ENCODE measurements around the gene IFIT1.
"Not testable (repeated sequence)": the region's sequence is repeated elsewhere in the genome, so short reads cannot be mapped to it uniquely, and the experiment has no call there.

IFIT1 gene

GRCh38 chr10:89403043-89403442 is 10.6 kb downstream of the IFIT1 start:
- Histone ChIP-seq H3K4me1 (ENCODE audit: insufficient read depth, low read length, severe bottlenecking) (no peaks in the 10 kb centered on the region), H3K79me2 (ENCODE audit: insufficient read depth, low read length) (no peaks in the 10 kb centered on the region), H3F3A (ENCODE audit: insufficient read depth, low read length) (no peaks in the 10 kb centered on the region), H3K27me3 (ENCODE audit: insufficient read depth, low read length) (no peaks in the 10 kb centered on the region), H4K20me1 (ENCODE audit: insufficient read depth, low read length) (no peaks in the 10 kb centered on the region), H3K9ac (ENCODE audit: low read length) (no peak overlapping the region), H3K36me3 (ENCODE audit: insufficient read depth, low read length) (no peaks in the 10 kb centered on the region), H3K4me2 (ENCODE audit: low read length) (no peak overlapping the region), H2AFZ (ENCODE audit: low read length) (no peak overlapping the region), H3K27ac (ENCODE audit: low read depth, low read length, poor library complexity, severe bottlenecking) (no peak overlapping the region), H3K4me3 (ENCODE audit: low read depth, low read length, poor library complexity, severe bottlenecking) (no peak overlapping the region), H3K9me2 (ENCODE audit: low read depth, low read length) (no peaks in the 10 kb centered on the region), H3K9me3 (ENCODE audit: low read length) (no peaks in the 10 kb centered on the region)
- TF ChIP-seq, protein P1, sequence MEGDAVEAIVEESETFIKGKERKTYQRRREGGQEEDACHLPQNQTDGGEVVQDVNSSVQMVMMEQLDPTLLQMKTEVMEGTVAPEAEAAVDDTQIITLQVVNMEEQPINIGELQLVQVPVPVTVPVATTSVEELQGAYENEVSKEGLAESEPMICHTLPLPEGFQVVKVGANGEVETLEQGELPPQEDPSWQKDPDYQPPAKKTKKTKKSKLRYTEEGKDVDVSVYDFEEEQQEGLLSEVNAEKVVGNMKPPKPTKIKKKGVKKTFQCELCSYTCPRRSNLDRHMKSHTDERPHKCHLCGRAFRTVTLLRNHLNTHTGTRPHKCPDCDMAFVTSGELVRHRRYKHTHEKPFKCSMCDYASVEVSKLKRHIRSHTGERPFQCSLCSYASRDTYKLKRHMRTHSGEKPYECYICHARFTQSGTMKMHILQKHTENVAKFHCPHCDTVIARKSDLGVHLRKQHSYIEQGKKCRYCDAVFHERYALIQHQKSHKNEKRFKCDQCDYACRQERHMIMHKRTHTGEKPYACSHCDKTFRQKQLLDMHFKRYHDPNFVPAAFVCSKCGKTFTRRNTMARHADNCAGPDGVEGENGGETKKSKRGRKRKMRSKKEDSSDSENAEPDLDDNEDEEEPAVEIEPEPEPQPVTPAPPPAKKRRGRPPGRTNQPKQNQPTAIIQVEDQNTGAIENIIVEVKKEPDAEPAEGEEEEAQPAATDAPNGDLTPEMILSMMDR (IDR thresholded peaks at IDR 0.05; ENCODE audit: low read length), result no peak
- no peak for TF ChIP-seq EZH2 (IDR thresholded peaks at IDR 0.05; ENCODE audit: borderline replicate concordance, low read length)

GRCh38 chr10:89404104-89405047 is 12.0 kb downstream of the IFIT1 start:
- H3K79me2 ChIP-seq (ENCODE audit: insufficient read depth, low read length), result no peaks in the 10 kb centered on the region
- no peaks in the 10 kb centered on the region for H3K4me1 ChIP-seq (ENCODE audit: insufficient read depth, low read length, severe bottlenecking)
- H4K20me1 ChIP-seq (ENCODE audit: insufficient read depth, low read length), result no peaks in the 10 kb centered on the region
- no peaks in the 10 kb centered on the region for H3F3A ChIP-seq (ENCODE audit: insufficient read depth, low read length)
- no peaks in the 10 kb centered on the region for H3K9me3 ChIP-seq (ENCODE audit: low read length)
- H3K27me3 ChIP-seq (ENCODE audit: insufficient read depth, low read length), result no peaks in the 10 kb centered on the region
- H3K9me2 ChIP-seq (ENCODE audit: low read depth, low read length), result no peaks in the 10 kb centered on the region
- H3K36me3 ChIP-seq (ENCODE audit: insufficient read depth, low read length), result no peaks in the 10 kb centered on the region
- H3K4me3 ChIP-seq (ENCODE audit: low read depth, low read length, poor library complexity, severe bottlenecking), result no peak overlapping the region
- no peak overlapping the region for H2AFZ ChIP-seq (ENCODE audit: low read length)
- no peak overlapping the region for H3K9ac ChIP-seq (ENCODE audit: low read length)
- H3K4me2 ChIP-seq (ENCODE audit: low read length), result no peak overlapping the region
- no peak overlapping the region for H3K27ac ChIP-seq (ENCODE audit: low read depth, low read length, poor library complexity, severe bottlenecking)
- TF ChIP-seq, protein P1 (IDR thresholded peaks at IDR 0.05; ENCODE audit: low read length), result no peak
- no peak for TF ChIP-seq EZH2 (IDR thresholded peaks at IDR 0.05; ENCODE audit: borderline replicate concordance, low read length)

- not testable (repeated sequence) for H3K79me2 ChIP-seq (ENCODE audit: insufficient read depth, low read length); H3K9ac ChIP-seq (ENCODE audit: low read length); H3K4me2 ChIP-seq (ENCODE audit: low read length); H3K27ac ChIP-seq (ENCODE audit: low read depth, low read length, poor library complexity, severe bottlenecking); H3K4me3 ChIP-seq (ENCODE audit: low read depth, low read length, poor library complexity, severe bottlenecking); H4K20me1 ChIP-seq (ENCODE audit: insufficient read depth, low read length); H3K9me2 ChIP-seq (ENCODE audit: low read depth, low read length); H3K9me3 ChIP-seq (ENCODE audit: low read length); H3F3A ChIP-seq (ENCODE audit: insufficient read depth, low read length); H3K4me1 ChIP-seq (ENCODE audit: insufficient read depth, low read length, severe bottlenecking); H3K36me3 ChIP-seq (ENCODE audit: insufficient read depth, low read length); H3K27me3 ChIP-seq (ENCODE audit: insufficient read depth, low read length); H2AFZ ChIP-seq (ENCODE audit: low read length)
Observed at GRCh38 chr10:89406178-89406577, 13.8 kb downstream of the IFIT1 start.

GRCh38 chr10:89407792-89408191 is 15.4 kb downstream of the IFIT1 start:
- H3F3A ChIP-seq (ENCODE audit: insufficient read depth, low read length); H3K9me2 ChIP-seq (ENCODE audit: low read depth, low read length); H3K79me2 ChIP-seq (ENCODE audit: insufficient read depth, low read length); H3K27ac ChIP-seq (ENCODE audit: low read depth, low read length, poor library complexity, severe bottlenecking); H3K36me3 ChIP-seq (ENCODE audit: insufficient read depth, low read length); H3K4me1 ChIP-seq (ENCODE audit: insufficient read depth, low read length, severe bottlenecking); H2AFZ ChIP-seq (ENCODE audit: low read length); H4K20me1 ChIP-seq (ENCODE audit: insufficient read depth, low read length); H3K27me3 ChIP-seq (ENCODE audit: insufficient read depth, low read length); H3K4me2 ChIP-seq (ENCODE audit: low read length); H3K4me3 ChIP-seq (ENCODE audit: low read depth, low read length, poor library complexity, severe bottlenecking); H3K9ac ChIP-seq (ENCODE audit: low read length); H3K9me3 ChIP-seq (ENCODE audit: low read length): not testable (repeated sequence)

- not testable (repeated sequence) for H4K20me1 ChIP-seq (ENCODE audit: insufficient read depth, low read length); H3K9me2 ChIP-seq (ENCODE audit: low read depth, low read length); H3K9me3 ChIP-seq (ENCODE audit: low read length); H2AFZ ChIP-seq (ENCODE audit: low read length); H3K9ac ChIP-seq (ENCODE audit: low read length); H3K4me3 ChIP-seq (ENCODE audit: low read depth, low read length, poor library complexity, severe bottlenecking); H3F3A ChIP-seq (ENCODE audit: insufficient read depth, low read length); H3K4me1 ChIP-seq (ENCODE audit: insufficient read depth, low read length, severe bottlenecking); H3K36me3 ChIP-seq (ENCODE audit: insufficient read depth, low read length); H3K27me3 ChIP-seq (ENCODE audit: insufficient read depth, low read length); H3K4me2 ChIP-seq (ENCODE audit: low read length); H3K27ac ChIP-seq (ENCODE audit: low read depth, low read length, poor library complexity, severe bottlenecking); H3K79me2 ChIP-seq (ENCODE audit: insufficient read depth, low read length)
Observed at GRCh38 chr10:89409282-89409681, 16.9 kb downstream of the IFIT1 start.

- H3K36me3 ChIP-seq (ENCODE audit: insufficient read depth, low read length); H3K4me3 ChIP-seq (ENCODE audit: low read depth, low read length, poor library complexity, severe bottlenecking); H3K4me2 ChIP-seq (ENCODE audit: low read length); H4K20me1 ChIP-seq (ENCODE audit: insufficient read depth, low read length); H3K27ac ChIP-seq (ENCODE audit: low read depth, low read length, poor library complexity, severe bottlenecking); H3K79me2 ChIP-seq (ENCODE audit: insufficient read depth, low read length); H3K9me3 ChIP-seq (ENCODE audit: low read length); H3K9me2 ChIP-seq (ENCODE audit: low read depth, low read length); H3F3A ChIP-seq (ENCODE audit: insufficient read depth, low read length); H3K4me1 ChIP-seq (ENCODE audit: insufficient read depth, low read length, severe bottlenecking); H2AFZ ChIP-seq (ENCODE audit: low read length); H3K27me3 ChIP-seq (ENCODE audit: insufficient read depth, low read length); H3K9ac ChIP-seq (ENCODE audit: low read length): not testable (repeated sequence)
Observed at GRCh38 chr10:89410551-89410950, 18.1 kb downstream of the IFIT1 start.
